ENCODE data around the gene AQP1. TPM values are rescaled to one million over a fixed set of nuclear protein-coding genes. Genes with fewer than 3 reads are reported as not detected.

The AQP1 gene
- total and polyA plus RNA-seq, 10 of the 15 experiments (the other 5 are each of a cell fraction or from before 2014, with no cell fraction given): 0.03 to 0.64 TPM; not detected in 8

GRCh38 chr7:30974605-30975255 is 63.1 kb downstream of the AQP1 start:
- BruUV-seq (replicated peaks): no TSS peak
- H4K20me1 ChIP-seq (ENCODE audit: control insufficient read depth, insufficient read depth): no peaks in the 10 kb centered on the region
- peak overlapping the region; percentile 43 for H2AFZ ChIP-seq (ENCODE audit: control insufficient read depth, low read depth, low read length)
- H3K36me3 ChIP-seq (ENCODE audit: control insufficient read depth in 2 of 2, insufficient read depth in 2 of 2, low read length in 1 of 2): no peaks in the 10 kb centered on the region
- intact Hi-C loops (cut with micrococcal nuclease; ENCODE audit: unreplicated experiment): loop anchor here (1.0 kb wide), 2 partner anchors 36 to 174 kb away; no protein-coding TSS in a partner anchor
- peak overlapping the region; percentile 19 for H3K27ac ChIP-seq (ENCODE audit: control insufficient read depth, insufficient read depth)
- DNase-seq (ENCODE audit: low read depth, low spot score): peak; percentile 60
- no peaks in the 10 kb centered on the region; a peak in 1 of 4 replicates for H3K27me3 ChIP-seq (replicated peaks in 1 of 2; ENCODE audit: control insufficient read depth in 2 of 2, insufficient read depth in 2 of 2, low read length in 1 of 2)
- no peak overlapping the region for H3K4me3 ChIP-seq
- SMC1A ChIA-PET (ENCODE audit: uncharacterized antibody, unreplicated experiment): interaction anchor here (0.7 to 4.8 kb wide), 6 partner anchors 32 to 176 kb away, joined by 3 to 49 read pairs (median 8); no protein-coding TSS in a partner anchor
- in situ Hi-C loops (cut with MboI): loop anchor here (5.0 kb wide), 1 partner anchor 172 kb away; no protein-coding TSS in a partner anchor
- no peaks in the 10 kb centered on the region for H3K9me3 ChIP-seq (replicated peaks; ENCODE audit: control insufficient read depth, insufficient read depth, low read length)
- H3K79me2 ChIP-seq (ENCODE audit: control insufficient read depth, insufficient read depth, low read length): no peaks in the 10 kb centered on the region
- 2% methylated on average over 7 of the region's 7 CpGs for WGBS (ENCODE audit: insufficient coverage, insufficient replicate concordance, low lambda C conversion rate, missing lambda C conversion rate)
- RAD21 ChIA-PET (ENCODE audit: unreplicated experiment): interaction anchor here (0.7 to 3.4 kb wide), 6 partner anchors 9 to 698 kb away, joined by 3 to 28 read pairs (median 5); no protein-coding TSS in a partner anchor
- peaks cover 13% of the 10 kb centered on the region for H3K4me1 ChIP-seq (ENCODE audit: control insufficient read depth, insufficient read depth, low read length)
- CTCF ChIA-PET: interaction anchor here (0.6 to 11.3 kb wide), 16 partner anchors 8 to 1518 kb away, joined by 3 to 159 read pairs (median 4); partner anchors contain the start of gene GHRHR
- no peak overlapping the region for H3K4me2 ChIP-seq (ENCODE audit: control insufficient read depth, insufficient read depth)
- peak; percentile 96 for ATAC-seq
- FAIRE-seq: peak; percentile 61
- no peak overlapping the region for H3K9ac ChIP-seq (ENCODE audit: control insufficient read depth, insufficient read depth, low read length)
- POLR2A ChIA-PET: interaction anchor here (1.3 kb wide), 1 partner anchor 175 kb away, joined by 3 read pairs; no protein-coding TSS in a partner anchor
- TF ChIP-seq ATF2 (IDR thresholded peaks at IDR 0.05; ENCODE audit: low read length) (no peak), NR2C2 (IDR thresholded peaks at IDR 0.05; ENCODE audit: borderline replicate concordance, control insufficient read depth, insufficient read length, low read depth) (no peak), BACH1 (IDR thresholded peaks at IDR 0.05; ENCODE audit: borderline replicate concordance) (0 out of 2 replicates have a peak, but pooled peaks have one; percentile 9), NFYB (IDR thresholded peaks at IDR 0.05; ENCODE audit: insufficient read depth, low read depth, low read length) (no peak), NKRF (conservative IDR thresholded peaks at IDR 0.05) (0 out of 2 replicates have a peak, but pooled peaks have one; percentile 17), SMC3 (IDR thresholded peaks at IDR 0.05; ENCODE audit: borderline replicate concordance, low read length) (peak; percentile 71), DPF2 (IDR thresholded peaks at IDR 0.05) (peak; percentile 71), MXI1 (IDR thresholded peaks at IDR 0.05; ENCODE audit: low read depth, low read length) (no peak), BHLHE40 (IDR thresholded peaks at IDR 0.05; ENCODE audit: borderline replicate concordance in 1 of 2, low read depth in 2 of 2, low read length in 1 of 2) (peak in 1 of 2 experiments; percentile 10; a peak in 2 of 4 replicates), CTCF (IDR thresholded peaks at IDR 0.05 in 2 of 3, conservative IDR thresholded peaks at IDR 0.05 in 1 of 3; ENCODE audit: control insufficient read depth in 2 of 3, extremely low read depth in 1 of 3, insufficient read depth in 1 of 3, low read depth in 3 of 3, low read length in 3 of 3) (peak; percentile 90 to 96 (median 93); a peak in 5 of 6 replicates), RELA (IDR thresholded peaks at IDR 0.05; ENCODE audit: borderline replicate concordance, partially characterized antibody) (peak; percentile 97), IKZF2 (IDR thresholded peaks at IDR 0.05) (peak; percentile 50 to 58; a peak in 3 of 4 replicates), HDGF (IDR thresholded peaks at IDR 0.05) (peak; percentile 90; the same call in 1 of the 2 replicates), CREM (IDR thresholded peaks at IDR 0.05; ENCODE audit: low read depth) (peak; percentile 58), EP300 (IDR thresholded peaks at IDR 0.05; ENCODE audit: borderline replicate concordance in 1 of 2, control insufficient read depth in 1 of 2, low read depth in 2 of 2, low read length in 2 of 2) (peak; percentile 78; a peak in 2 of 4 replicates), NR2F1 (conservative IDR thresholded peaks at IDR 0.05) (peak; percentile 88), STAT1 (conservative IDR thresholded peaks at IDR 0.05) (0 out of 2 replicates have a peak, but pooled peaks have one; percentile 76)
